Ovary (tissue), 3 donors: Measurements from ENCODE around the gene SPOCK1.

Experiments
- CTCF ChIP-seq, 3 donors: fragments of 450-650 bp in 2 of 3; fragments of 200-600 bp in 1 of 3; IDR thresholded peaks; one replicate each; pipeline versions ENCODE4 v1.5.1 to v1.8.0; 2016 to 2022; ENCODE audit warnings: antibody characterized with exemption in 3 of 3, mild to moderate bottlenecking in 1 of 3
- POLR2A ChIP-seq: fragments of 450-650 bp; IDR thresholded peaks from one replicate; pipeline ENCODE4 v1.6.1; 2017; ENCODE audit warnings: antibody characterized with exemption, mild to moderate bottlenecking, moderate library complexity
- donor health status: DM: no; HTN: no; CAD: no.

GRCh38 chr5:137034213-137034612 is 464.9 kb downstream of the SPOCK1 start:
- TF ChIP-seq POLR2A (no peak), CTCF (IDR thresholded peaks at IDR 0.05) (no peak)
